ENCODE results near the gene KIF16B.

KIF16B gene

DNA sequence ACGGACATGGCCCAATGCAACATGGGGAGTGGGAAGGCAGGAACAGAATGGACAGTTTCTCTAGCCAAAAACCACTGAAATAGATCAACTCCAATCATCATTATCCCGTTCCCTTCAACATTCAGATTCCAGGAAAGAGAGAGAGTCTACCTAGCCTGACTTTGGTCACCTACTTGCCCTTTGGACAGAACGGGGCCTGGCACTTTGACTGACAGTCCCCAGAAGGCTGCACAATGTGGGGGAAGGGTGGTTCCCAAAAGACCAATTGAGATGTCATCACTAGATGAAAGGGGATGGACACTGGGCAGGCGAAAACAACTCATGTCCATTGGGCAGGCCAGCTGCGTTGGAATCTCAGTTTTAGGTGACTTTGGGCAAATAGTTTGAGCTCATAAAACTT is 15.0 kb upstream of the KIF16B start:
- no peak for DNase-seq (ENCODE audit: extremely low read depth, insufficient read length)
- Histone ChIP-seq H3K36me3 (ENCODE audit: control insufficient read depth, insufficient read depth, low read length) (no peaks in the 10 kb centered on the region), H3K27me3 (replicated peaks; ENCODE audit: control insufficient read depth, insufficient read depth, low read length) (no peaks in the 10 kb centered on the region; the same call in 1 of the 2 replicates), H3K4me3 (replicated peaks; ENCODE audit: low read depth, low read length) (no peak overlapping the region)
- TF ChIP-seq, protein P1, sequence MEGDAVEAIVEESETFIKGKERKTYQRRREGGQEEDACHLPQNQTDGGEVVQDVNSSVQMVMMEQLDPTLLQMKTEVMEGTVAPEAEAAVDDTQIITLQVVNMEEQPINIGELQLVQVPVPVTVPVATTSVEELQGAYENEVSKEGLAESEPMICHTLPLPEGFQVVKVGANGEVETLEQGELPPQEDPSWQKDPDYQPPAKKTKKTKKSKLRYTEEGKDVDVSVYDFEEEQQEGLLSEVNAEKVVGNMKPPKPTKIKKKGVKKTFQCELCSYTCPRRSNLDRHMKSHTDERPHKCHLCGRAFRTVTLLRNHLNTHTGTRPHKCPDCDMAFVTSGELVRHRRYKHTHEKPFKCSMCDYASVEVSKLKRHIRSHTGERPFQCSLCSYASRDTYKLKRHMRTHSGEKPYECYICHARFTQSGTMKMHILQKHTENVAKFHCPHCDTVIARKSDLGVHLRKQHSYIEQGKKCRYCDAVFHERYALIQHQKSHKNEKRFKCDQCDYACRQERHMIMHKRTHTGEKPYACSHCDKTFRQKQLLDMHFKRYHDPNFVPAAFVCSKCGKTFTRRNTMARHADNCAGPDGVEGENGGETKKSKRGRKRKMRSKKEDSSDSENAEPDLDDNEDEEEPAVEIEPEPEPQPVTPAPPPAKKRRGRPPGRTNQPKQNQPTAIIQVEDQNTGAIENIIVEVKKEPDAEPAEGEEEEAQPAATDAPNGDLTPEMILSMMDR (IDR thresholded peaks at IDR 0.05; ENCODE audit: insufficient read depth, low read length, poor library complexity, severe bottlenecking) = no peak

GRCh38 chr20:16587066-16587465 is 13.8 kb upstream of the KIF16B start:
- TF ChIP-seq, protein P1 (IDR thresholded peaks at IDR 0.05; ENCODE audit: insufficient read depth, low read length, poor library complexity, severe bottlenecking) = no peak
- no peak for DNase-seq (ENCODE audit: extremely low read depth, insufficient read length)
- Histone ChIP-seq H3K36me3 (ENCODE audit: control insufficient read depth, insufficient read depth, low read length) (no peaks in the 10 kb centered on the region), H3K27me3 (replicated peaks; ENCODE audit: control insufficient read depth, insufficient read depth, low read length) (no peaks in the 10 kb centered on the region; the same call in 1 of the 2 replicates), H3K4me3 (replicated peaks; ENCODE audit: low read depth, low read length) (no peak overlapping the region)

DNA sequence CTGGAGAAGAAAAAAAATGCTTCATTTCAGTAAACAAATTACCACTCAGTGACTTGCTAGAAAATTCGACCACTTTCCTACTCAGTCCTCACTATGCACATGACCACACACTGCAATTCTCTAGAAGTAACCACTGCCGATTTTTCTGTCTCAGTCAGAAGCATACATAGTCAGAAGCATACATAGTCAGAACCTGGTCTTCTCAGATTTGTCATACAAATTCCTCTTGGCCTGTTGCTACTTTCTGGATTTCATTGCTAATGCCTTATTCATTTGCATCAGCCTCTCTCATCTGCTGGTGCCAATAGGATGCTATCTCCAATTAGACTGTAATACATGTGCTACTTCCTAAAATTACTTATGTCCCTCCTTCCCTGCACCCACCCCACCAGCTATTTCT is 10.2 kb upstream of the KIF16B start:
- H3K27me3 ChIP-seq (replicated peaks; ENCODE audit: control insufficient read depth, insufficient read depth, low read length) = no peaks in the 10 kb centered on the region; the same call in 1 of the 2 replicates
- no peak overlapping the region for H3K4me3 ChIP-seq (replicated peaks; ENCODE audit: low read depth, low read length)
- no peaks in the 10 kb centered on the region for H3K36me3 ChIP-seq (ENCODE audit: control insufficient read depth, insufficient read depth, low read length)
- TF ChIP-seq, protein P1 (IDR thresholded peaks at IDR 0.05; ENCODE audit: insufficient read depth, low read length, poor library complexity, severe bottlenecking) = no peak
- DNase-seq (ENCODE audit: extremely low read depth, insufficient read length) = no peak

GRCh38 chr20:16581241-16581640 is 8.0 kb upstream of the KIF16B start:
- no peak for DNase-seq (ENCODE audit: extremely low read depth, insufficient read length)
- H3K36me3 ChIP-seq (ENCODE audit: control insufficient read depth, insufficient read depth, low read length) = no peaks in the 10 kb centered on the region
- no peaks in the 10 kb centered on the region for H3K27me3 ChIP-seq (replicated peaks; ENCODE audit: control insufficient read depth, insufficient read depth, low read length)
- TF ChIP-seq, protein P1 (IDR thresholded peaks at IDR 0.05; ENCODE audit: insufficient read depth, low read length, poor library complexity, severe bottlenecking) = no peak
- no peak overlapping the region for H3K4me3 ChIP-seq (replicated peaks; ENCODE audit: low read depth, low read length)

DNA sequence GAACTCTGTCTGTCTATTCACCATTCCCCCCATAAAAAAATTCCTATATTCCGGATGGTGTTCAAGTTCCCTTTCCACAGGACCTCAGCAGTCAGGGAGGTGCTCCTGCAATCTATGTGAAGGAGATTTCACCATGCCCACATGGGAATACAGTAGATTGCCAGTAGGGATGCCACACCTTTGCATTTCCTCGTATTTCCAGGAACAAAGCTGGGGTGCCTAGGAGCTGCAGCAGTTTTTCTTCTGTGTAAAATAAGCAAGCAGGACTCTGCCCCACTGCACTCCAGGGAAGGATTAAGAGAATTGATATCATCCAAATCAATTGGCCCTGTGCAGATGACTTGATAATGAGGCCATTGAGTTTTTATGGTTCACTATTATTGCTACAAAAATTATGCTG is 7.4 kb upstream of the KIF16B start:
- TF ChIP-seq, protein P1 (IDR thresholded peaks at IDR 0.05; ENCODE audit: insufficient read depth, low read length, poor library complexity, severe bottlenecking) = no peak
- no peak for DNase-seq (ENCODE audit: extremely low read depth, insufficient read length)
- no peaks in the 10 kb centered on the region for H3K27me3 ChIP-seq (replicated peaks; ENCODE audit: control insufficient read depth, insufficient read depth, low read length)
- H3K4me3 ChIP-seq (replicated peaks; ENCODE audit: low read depth, low read length) = no peak overlapping the region
- H3K36me3 ChIP-seq (ENCODE audit: control insufficient read depth, insufficient read depth, low read length) = no peaks in the 10 kb centered on the region

DNA sequence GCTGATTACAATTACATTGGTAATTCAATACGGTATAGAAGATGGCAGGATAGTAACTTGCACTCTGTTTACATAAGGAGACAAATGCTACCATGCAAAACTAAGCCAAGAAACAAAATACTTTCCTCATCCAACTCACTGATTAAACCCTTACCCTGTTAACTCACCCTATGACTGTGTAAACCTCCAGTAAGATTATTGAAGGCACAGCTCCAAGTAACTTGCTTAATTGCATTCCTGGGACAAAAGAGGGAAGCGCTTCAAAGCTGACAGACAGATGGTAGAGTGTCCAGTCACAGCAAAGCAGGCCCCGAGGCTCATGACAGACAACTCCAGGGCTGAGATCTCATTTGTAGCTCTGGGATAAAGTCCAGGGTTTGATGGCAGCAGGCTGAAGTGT is 6.9 kb upstream of the KIF16B start:
- no peaks in the 10 kb centered on the region for H3K27me3 ChIP-seq (replicated peaks; ENCODE audit: control insufficient read depth, insufficient read depth, low read length)
- TF ChIP-seq, protein P1 (IDR thresholded peaks at IDR 0.05; ENCODE audit: insufficient read depth, low read length, poor library complexity, severe bottlenecking) = no peak
- no peak for DNase-seq (ENCODE audit: extremely low read depth, insufficient read length)
- no peaks in the 10 kb centered on the region for H3K36me3 ChIP-seq (ENCODE audit: control insufficient read depth, insufficient read depth, low read length)
- H3K4me3 ChIP-seq (replicated peaks; ENCODE audit: low read depth, low read length) = no peak overlapping the region
